VCaP (cell line): ENCODE measurements around the gene MRC2.

Source experiments
- H3K27ac ChIP-seq: fragments of 450-650 bp; 2 replicates; pipeline ENCODE4 v1.5.1; 2017
- TF ChIP-seq, protein P1 (sequence below): fragments of 450-650 bp; conservative IDR thresholded peaks from 2 replicates; pipeline ENCODE4 v1.5.1; 2017; ENCODE audit warnings: mild to moderate bottlenecking, moderate library complexity

The MRC2 gene, protein sequence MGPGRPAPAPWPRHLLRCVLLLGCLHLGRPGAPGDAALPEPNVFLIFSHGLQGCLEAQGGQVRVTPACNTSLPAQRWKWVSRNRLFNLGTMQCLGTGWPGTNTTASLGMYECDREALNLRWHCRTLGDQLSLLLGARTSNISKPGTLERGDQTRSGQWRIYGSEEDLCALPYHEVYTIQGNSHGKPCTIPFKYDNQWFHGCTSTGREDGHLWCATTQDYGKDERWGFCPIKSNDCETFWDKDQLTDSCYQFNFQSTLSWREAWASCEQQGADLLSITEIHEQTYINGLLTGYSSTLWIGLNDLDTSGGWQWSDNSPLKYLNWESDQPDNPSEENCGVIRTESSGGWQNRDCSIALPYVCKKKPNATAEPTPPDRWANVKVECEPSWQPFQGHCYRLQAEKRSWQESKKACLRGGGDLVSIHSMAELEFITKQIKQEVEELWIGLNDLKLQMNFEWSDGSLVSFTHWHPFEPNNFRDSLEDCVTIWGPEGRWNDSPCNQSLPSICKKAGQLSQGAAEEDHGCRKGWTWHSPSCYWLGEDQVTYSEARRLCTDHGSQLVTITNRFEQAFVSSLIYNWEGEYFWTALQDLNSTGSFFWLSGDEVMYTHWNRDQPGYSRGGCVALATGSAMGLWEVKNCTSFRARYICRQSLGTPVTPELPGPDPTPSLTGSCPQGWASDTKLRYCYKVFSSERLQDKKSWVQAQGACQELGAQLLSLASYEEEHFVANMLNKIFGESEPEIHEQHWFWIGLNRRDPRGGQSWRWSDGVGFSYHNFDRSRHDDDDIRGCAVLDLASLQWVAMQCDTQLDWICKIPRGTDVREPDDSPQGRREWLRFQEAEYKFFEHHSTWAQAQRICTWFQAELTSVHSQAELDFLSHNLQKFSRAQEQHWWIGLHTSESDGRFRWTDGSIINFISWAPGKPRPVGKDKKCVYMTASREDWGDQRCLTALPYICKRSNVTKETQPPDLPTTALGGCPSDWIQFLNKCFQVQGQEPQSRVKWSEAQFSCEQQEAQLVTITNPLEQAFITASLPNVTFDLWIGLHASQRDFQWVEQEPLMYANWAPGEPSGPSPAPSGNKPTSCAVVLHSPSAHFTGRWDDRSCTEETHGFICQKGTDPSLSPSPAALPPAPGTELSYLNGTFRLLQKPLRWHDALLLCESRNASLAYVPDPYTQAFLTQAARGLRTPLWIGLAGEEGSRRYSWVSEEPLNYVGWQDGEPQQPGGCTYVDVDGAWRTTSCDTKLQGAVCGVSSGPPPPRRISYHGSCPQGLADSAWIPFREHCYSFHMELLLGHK (N-terminal part only)

GRCh38 chr17:62627219-62627903 is at the start of gene MRC2:
Gene MRC2, plus strand, starts transcription at chr17:62627670. Its CDS starts 133 bp downstream, at chr17:62627803.
- TF ChIP-seq, protein P1, sequence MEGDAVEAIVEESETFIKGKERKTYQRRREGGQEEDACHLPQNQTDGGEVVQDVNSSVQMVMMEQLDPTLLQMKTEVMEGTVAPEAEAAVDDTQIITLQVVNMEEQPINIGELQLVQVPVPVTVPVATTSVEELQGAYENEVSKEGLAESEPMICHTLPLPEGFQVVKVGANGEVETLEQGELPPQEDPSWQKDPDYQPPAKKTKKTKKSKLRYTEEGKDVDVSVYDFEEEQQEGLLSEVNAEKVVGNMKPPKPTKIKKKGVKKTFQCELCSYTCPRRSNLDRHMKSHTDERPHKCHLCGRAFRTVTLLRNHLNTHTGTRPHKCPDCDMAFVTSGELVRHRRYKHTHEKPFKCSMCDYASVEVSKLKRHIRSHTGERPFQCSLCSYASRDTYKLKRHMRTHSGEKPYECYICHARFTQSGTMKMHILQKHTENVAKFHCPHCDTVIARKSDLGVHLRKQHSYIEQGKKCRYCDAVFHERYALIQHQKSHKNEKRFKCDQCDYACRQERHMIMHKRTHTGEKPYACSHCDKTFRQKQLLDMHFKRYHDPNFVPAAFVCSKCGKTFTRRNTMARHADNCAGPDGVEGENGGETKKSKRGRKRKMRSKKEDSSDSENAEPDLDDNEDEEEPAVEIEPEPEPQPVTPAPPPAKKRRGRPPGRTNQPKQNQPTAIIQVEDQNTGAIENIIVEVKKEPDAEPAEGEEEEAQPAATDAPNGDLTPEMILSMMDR: no peak
- H3K27ac ChIP-seq: no peak within 1 kb of the TSS

DNA sequence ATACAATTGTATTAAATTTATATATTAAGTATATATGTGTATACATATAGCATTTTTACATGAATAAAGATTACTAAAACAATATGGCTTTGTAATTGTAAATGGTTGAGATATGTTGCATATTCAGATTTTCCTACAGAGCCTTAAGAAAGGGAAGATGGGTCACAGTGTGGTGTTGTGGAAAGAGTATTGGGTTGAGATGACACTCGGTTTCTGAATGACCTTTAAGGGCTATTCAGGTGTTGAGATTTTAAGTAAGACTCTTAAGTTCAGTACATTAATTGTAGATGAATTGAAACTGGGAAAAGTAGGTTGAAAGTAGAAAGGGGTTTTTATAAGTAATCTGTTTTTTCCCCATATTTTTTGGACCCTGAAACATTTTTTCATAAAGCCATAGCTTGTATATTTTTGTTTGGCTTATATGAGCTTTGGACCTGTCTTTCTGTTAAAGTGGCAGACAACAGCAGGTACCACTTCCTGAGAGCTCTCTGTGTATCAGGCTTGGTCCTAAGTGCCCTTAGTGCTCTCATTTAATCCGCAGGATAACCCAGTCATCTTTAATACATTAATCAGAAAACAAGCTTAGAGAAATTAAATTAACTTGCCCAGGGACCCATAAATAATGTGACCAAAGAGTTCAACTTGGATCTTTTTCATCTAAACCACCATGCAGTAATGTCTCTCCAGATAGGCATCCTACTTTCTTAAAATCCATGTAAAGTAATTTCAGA is 48.5 kb upstream of the MRC2 start:
- no peak overlapping the region for H3K27ac ChIP-seq
- TF ChIP-seq, protein P1: no peak

DNA sequence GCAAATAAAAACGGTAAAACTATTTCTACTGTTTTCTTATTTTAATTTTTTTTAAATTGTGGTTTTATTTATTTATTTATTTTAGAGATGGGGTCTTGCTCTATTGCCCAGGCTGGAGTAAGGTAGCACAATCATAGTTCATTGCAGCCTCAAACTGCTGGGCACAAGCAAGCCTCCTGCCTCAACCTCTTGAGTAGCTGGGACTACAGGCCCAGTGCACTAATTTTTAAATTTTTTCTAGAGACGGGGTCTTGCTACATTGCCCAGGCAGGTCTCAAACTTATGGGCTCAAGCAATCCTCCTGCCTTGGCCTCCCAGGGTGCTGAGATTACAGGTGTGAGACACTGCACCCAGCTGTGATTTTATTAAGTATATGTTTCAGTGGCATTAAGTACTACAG is 46.5 kb upstream of the MRC2 start:
- no peak overlapping the region for H3K27ac ChIP-seq
- TF ChIP-seq, protein P1: no peak

- TF ChIP-seq, protein P1: no peak
- no peak overlapping the region for H3K27ac ChIP-seq
These were observed 45.7 kb upstream of the MRC2 start for GRCh38 chr17:62581764-62582163.

DNA sequence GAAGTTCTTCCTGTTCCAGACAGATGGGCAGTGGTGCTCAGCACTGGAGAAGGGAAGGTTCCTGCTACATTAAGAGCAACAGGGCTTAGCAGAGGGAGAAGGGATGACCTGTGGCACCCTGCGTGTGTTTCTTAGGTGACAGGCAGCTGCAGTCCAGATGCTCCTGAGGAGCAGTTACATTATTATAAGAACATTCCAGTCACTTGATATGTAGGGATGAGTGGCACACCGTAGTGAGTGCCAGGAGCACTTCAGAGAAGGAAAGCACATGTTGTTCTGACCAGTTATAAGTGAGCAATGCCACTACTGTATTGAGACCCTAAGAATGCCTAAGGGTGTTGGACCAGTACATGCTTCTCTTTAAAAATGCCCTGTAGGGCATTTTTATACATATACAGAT is 39.9 kb upstream of the MRC2 start:
- TF ChIP-seq, protein P1: no peak

DNA sequence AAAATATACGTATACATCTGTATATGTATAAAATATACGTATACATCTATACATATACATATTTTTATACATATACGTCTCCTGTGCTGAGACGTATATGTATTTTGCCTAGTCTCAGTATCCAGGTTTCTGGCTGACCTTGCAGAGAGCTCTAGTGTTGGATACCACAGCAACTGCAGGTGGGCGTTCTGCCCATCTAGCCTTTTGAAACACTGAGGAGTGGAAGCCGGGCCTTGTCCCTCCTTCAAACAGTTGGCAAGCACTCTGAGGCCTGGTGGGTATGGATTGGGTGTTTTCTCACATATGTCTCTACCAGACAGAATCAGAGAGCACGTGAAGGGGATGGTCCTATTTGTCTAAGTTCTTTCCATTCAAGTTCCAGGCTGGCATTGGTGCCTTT is 39.4 kb upstream of the MRC2 start:
- no peak overlapping the region for H3K27ac ChIP-seq

More for the DNA sequence above, 39.9 kb upstream of the MRC2 start:
- H3K27ac ChIP-seq: no peak overlapping the region

More for the DNA sequence above, 39.4 kb upstream of the MRC2 start:
- TF ChIP-seq, protein P1: no peak
